HL-60 (cell line): ENCODE measurements around the gene PURA.

ENCODE experiments used
- DNase-seq, 2 experiments: peaks; one replicate each; pipeline ENCODE4 v3.0.0-alpha.2; 2010 to 2020; ENCODE audit warnings: low read depth in 1 of 2, low spot score in 1 of 2
- H3K27ac ChIP-seq: fragments of 250-450 bp; sonication (Bioruptor Pico); replicated peaks from 2 replicates; pipeline ENCODE4 v1.5.1; 2020; ENCODE audit warnings: mild to moderate bottlenecking, moderate library complexity
- H3K27me3 ChIP-seq: fragments of 250-450 bp; sonication (Bioruptor Pico); 2 replicates; pipeline ENCODE4 v1.5.1; 2021; ENCODE audit warnings: mild to moderate bottlenecking, moderate library complexity; ENCODE audit not compliant: insufficient read depth, poor library complexity, severe bottlenecking
- H3K4me3 ChIP-seq: replicated peaks from 2 replicates; pipeline ENCODE4 v1.5.1; 2011; ENCODE audit warnings: mild to moderate bottlenecking, control low read depth, low read length; ENCODE audit not compliant: insufficient read depth
- GABPA ChIP-seq: IDR thresholded peaks from 2 replicates; pipeline ENCODE4 v1.6.1; 2012; ENCODE audit warnings: low read depth
- POLR2AphosphoS5 ChIP-seq: IDR thresholded peaks from 2 replicates; pipeline ENCODE4 v1.6.1; 2012; ENCODE audit warnings: low read depth
- SPI1 ChIP-seq: IDR thresholded peaks from 2 replicates; pipeline ENCODE4 v1.6.1; 2012; ENCODE audit warnings: low read depth, mild to moderate bottlenecking, borderline replicate concordance
- long read RNA-seq: library from polyadenylated mRNA; unstranded; transcript quantifications from one replicate; pipeline ENCODE4 v2.0.0, GENCODE V29; 2020
- TF ChIP-seq, protein P1 (sequence below): IDR thresholded peaks from 2 replicates; pipeline ENCODE4 v1.6.1; 2012; ENCODE audit warnings: low read depth; ENCODE audit not compliant: insufficient replicate concordance
- TF ChIP-seq, protein P2 (sequence below): IDR thresholded peaks from one replicate; pipeline ENCODE4 v1.5.1; 2011; ENCODE audit warnings: low read length, control low read depth, inconsistent platforms; ENCODE audit not compliant: insufficient read depth

The PURA gene
- long read RNA-seq, full-length matches to known transcripts, result 2 of 3 reads
- long read RNA-seq, partial matches to known transcripts, result 0 of 3 reads
- long read RNA-seq, other reads (novel, unspliced or antisense), result 1 of 3 reads

DNA sequence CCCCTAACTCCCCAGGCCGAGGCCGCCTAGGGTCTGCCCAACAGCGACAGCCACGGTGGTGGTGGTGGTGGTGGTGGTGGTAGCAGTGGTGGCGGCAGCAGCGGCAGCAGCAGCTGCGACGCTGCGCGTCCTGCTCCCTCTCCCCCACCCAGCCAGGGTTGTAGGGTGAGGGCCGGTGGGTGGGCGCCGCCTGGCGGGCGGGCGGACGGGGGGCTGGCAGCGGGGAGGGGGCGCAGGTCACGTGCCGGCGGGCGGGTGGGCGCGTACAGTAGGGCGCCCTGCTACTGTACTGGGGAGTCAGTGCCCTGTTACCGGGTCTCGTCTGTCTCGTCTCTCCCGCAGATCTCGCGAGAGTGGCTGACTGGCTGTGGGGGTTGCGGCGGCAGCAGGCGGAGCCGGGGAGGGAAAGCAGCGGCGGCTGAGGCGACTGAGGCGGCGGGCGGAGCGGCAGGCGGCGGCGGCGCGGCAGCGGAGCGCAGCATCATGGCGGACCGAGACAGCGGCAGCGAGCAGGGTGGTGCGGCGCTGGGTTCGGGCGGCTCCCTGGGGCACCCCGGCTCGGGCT is at the start of gene PURA:
TSS of gene PURA (plus strand) at position 411 of the 565 bp plus-strand sequence. CDS start at position 484, 73 bp downstream.
- Histone ChIP-seq H3K27me3 (no peaks in the 10 kb centered on the region), H3K27ac (peak within 1 kb of the TSS; percentile 85)
- TF ChIP-seq POLR2AphosphoS5, result peak; percentile 35; the same call in 1 of the 2 replicates
- TF ChIP-seq, protein P1, sequence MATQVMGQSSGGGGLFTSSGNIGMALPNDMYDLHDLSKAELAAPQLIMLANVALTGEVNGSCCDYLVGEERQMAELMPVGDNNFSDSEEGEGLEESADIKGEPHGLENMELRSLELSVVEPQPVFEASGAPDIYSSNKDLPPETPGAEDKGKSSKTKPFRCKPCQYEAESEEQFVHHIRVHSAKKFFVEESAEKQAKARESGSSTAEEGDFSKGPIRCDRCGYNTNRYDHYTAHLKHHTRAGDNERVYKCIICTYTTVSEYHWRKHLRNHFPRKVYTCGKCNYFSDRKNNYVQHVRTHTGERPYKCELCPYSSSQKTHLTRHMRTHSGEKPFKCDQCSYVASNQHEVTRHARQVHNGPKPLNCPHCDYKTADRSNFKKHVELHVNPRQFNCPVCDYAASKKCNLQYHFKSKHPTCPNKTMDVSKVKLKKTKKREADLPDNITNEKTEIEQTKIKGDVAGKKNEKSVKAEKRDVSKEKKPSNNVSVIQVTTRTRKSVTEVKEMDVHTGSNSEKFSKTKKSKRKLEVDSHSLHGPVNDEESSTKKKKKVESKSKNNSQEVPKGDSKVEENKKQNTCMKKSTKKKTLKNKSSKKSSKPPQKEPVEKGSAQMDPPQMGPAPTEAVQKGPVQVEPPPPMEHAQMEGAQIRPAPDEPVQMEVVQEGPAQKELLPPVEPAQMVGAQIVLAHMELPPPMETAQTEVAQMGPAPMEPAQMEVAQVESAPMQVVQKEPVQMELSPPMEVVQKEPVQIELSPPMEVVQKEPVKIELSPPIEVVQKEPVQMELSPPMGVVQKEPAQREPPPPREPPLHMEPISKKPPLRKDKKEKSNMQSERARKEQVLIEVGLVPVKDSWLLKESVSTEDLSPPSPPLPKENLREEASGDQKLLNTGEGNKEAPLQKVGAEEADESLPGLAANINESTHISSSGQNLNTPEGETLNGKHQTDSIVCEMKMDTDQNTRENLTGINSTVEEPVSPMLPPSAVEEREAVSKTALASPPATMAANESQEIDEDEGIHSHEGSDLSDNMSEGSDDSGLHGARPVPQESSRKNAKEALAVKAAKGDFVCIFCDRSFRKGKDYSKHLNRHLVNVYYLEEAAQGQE, result no peak

DNA sequence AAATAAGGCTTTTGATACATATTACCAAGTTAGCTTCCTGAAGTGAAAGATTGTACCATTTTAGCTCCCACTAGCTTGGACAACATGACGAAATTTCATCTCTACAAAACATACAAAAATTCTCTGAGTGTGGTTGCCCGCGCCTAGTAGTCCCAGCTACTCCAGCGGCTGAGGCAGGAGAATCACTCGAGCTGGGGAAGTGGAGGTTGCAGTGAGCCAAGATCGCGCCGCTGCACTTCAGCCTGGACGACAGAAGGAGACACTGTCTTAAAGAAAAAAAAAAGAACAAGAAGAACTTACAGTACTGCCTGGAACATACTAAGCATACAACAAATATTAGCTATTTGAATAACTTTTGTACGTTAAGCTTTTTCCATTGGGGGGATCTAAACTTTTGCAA is 41.1 kb upstream of the PURA start:
- TF ChIP-seq, protein P1, result no peak
- no peak for TF ChIP-seq POLR2AphosphoS5
- TF ChIP-seq, protein P2, sequence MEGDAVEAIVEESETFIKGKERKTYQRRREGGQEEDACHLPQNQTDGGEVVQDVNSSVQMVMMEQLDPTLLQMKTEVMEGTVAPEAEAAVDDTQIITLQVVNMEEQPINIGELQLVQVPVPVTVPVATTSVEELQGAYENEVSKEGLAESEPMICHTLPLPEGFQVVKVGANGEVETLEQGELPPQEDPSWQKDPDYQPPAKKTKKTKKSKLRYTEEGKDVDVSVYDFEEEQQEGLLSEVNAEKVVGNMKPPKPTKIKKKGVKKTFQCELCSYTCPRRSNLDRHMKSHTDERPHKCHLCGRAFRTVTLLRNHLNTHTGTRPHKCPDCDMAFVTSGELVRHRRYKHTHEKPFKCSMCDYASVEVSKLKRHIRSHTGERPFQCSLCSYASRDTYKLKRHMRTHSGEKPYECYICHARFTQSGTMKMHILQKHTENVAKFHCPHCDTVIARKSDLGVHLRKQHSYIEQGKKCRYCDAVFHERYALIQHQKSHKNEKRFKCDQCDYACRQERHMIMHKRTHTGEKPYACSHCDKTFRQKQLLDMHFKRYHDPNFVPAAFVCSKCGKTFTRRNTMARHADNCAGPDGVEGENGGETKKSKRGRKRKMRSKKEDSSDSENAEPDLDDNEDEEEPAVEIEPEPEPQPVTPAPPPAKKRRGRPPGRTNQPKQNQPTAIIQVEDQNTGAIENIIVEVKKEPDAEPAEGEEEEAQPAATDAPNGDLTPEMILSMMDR, result no peak
- no peak for TF ChIP-seq GABPA
- TF ChIP-seq SPI1, result no peak
- no peak overlapping the region for H3K4me3 ChIP-seq
- no peak overlapping the region for H3K27ac ChIP-seq
- no peaks in the 10 kb centered on the region for H3K27me3 ChIP-seq
- no peak for DNase-seq

More for the DNA sequence above, at the start of gene PURA:
- peak within 1 kb of the TSS; percentile 47 for H3K4me3 ChIP-seq
- DNase-seq, result peak; percentile 63 to 90

DNA sequence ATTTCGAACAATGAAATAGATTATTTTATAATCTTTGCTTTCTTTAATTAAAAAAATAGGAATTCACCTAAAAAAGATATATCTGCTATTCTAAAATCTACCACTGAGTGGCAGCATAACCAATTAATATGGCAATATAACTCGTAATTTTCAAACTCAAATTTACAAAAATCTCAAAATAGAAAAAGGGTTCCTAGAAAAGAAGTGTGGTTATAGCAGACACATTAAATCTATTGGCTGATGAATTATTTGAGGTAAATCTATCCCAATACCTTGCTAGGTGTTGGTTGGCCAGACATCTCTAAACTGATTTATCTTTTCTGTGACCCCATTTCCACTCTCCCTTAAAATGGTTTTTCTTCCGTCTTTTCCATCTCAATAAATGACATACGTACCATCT is 40.6 kb upstream of the PURA start:
- TF ChIP-seq SPI1, result no peak
- TF ChIP-seq, protein P1, result no peak
- no peak for TF ChIP-seq GABPA
- no peak for TF ChIP-seq POLR2AphosphoS5
- TF ChIP-seq, protein P2, result no peak
- no peak overlapping the region for H3K27ac ChIP-seq
- no peak for DNase-seq

More for the DNA sequence above, 40.6 kb upstream of the PURA start:
- Histone ChIP-seq H3K4me3 (no peak overlapping the region), H3K27me3 (no peaks in the 10 kb centered on the region)
